Measurements from ENCODE around the gene RGS13. TPM values are rescaled to one million over a fixed set of nuclear protein-coding genes. Genes with fewer than 3 reads are reported as not detected.

RGS13 gene
- total RNA-seq, 4 donors from 2014 or later, result 0.77 to 1.9 (median 1.1) TPM; not detected in 1

DNA sequence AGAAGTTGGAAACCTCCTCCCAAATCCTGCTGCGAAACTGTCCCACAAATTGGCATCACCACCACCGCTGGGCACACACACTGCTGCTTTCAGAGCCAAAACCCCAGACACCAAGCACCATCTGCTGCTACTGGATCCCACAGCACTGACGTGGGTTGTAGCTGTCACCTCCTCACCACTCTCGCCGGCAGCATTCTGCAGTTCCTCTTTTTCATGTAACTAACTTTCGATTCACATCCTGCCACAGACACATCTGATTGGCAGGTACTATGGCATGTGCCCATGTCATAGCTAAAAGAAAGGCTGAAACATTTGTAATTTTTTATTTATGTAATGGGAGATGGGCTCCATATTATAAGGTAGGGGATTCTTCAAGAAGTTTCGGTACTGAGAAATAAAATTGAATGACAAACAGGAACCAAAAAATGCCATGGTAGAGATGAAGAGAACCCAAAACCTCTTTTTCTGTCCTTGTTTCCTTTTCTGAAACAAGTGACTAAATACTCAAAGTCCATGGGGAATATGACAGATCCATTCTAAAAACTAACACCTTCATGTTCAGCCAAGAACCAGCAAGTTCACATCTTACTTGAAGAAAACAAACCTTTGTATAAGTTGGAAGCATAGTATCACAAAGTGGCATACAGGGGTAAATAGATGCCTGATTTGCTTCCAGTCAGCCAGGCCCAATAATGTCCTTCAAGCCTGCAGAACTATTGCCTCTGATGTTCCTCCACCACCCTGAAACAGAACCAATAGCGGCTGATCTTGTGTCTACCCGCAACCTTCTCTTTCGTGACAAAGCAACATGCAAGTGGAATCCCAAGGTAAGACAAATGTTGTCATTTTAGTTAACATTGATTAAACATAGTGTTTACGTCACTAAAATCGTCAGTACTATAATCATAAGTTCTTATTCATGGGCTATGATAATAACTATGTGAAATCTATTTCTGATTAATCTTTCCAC lies 26.6 kb upstream of the RGS13 start:
- TF ChIP-seq POLR2AphosphoS5 (IDR thresholded peaks at IDR 0.05) (no peak), EP300 (IDR thresholded peaks at IDR 0.05) (no peak), POLR2A (IDR thresholded peaks at IDR 0.05) (no peak)
- TF ChIP-seq, protein P1, sequence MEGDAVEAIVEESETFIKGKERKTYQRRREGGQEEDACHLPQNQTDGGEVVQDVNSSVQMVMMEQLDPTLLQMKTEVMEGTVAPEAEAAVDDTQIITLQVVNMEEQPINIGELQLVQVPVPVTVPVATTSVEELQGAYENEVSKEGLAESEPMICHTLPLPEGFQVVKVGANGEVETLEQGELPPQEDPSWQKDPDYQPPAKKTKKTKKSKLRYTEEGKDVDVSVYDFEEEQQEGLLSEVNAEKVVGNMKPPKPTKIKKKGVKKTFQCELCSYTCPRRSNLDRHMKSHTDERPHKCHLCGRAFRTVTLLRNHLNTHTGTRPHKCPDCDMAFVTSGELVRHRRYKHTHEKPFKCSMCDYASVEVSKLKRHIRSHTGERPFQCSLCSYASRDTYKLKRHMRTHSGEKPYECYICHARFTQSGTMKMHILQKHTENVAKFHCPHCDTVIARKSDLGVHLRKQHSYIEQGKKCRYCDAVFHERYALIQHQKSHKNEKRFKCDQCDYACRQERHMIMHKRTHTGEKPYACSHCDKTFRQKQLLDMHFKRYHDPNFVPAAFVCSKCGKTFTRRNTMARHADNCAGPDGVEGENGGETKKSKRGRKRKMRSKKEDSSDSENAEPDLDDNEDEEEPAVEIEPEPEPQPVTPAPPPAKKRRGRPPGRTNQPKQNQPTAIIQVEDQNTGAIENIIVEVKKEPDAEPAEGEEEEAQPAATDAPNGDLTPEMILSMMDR (IDR thresholded peaks at IDR 0.05), result no peak
- peaks cover 0 to 27% (median 0%) of the 10 kb centered on the region in 3 donors for H3K4me1 ChIP-seq
- peak; percentile 78 for ATAC-seq
- 69 to 71% methylated on average over 11 to 12 of the region's 12 CpGs for WGBS, 2 donors (ENCODE audit: low coverage in 1 of 2)
- no peaks in the 10 kb centered on the region for H3K9me3 ChIP-seq
- no peak overlapping the region for H3K4me3 ChIP-seq
- no peaks in the 10 kb centered on the region for H3K36me3 ChIP-seq
- no peaks in the 10 kb centered on the region for H3K27me3 ChIP-seq
- peak overlapping the region in 2 of 4 donors; percentile 16 to 25 for H3K27ac ChIP-seq

DNA sequence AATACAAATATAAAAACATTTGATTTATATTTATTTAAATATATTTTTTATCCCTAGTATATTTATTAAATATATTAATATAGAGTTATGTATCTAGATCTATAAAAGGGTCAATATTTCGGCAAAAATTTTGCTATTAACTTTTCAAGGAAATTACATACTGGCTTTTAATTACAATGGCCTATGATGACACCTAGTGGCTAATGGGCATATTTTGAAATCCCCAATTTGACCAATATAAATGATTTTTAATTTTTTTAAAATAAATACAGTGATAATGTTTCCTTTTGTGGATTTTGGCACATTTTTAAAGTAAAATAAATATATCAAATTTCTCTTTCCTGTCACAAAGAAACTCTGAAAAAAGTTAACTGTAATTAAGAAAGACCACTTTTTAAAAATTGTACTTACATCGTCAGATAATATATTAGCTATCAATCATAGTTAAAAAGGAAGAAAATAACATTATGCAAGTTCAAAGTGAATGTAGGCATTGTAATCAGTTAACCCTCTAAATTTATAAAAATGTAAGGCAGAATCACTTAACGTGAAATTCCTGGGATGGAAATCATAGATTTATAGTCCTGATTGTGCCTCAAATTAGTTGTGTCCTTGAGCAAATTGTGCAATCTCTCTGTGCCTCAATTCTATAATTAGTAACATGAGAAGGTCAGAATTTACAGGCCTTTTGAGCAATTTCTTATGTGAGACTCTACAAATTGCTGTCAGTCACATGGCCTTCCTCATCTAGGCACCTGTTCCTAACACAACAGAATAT lies 25.6 kb upstream of the RGS13 start:
- TF ChIP-seq, protein P1 (IDR thresholded peaks at IDR 0.05), result peak; percentile 46 to 61 (median 58)
- no peak for TF ChIP-seq EP300 (IDR thresholded peaks at IDR 0.05)
- peaks cover 0 to 27% (median 0%) of the 10 kb centered on the region in 3 donors for H3K4me1 ChIP-seq
- H3K27me3 ChIP-seq, result no peaks in the 10 kb centered on the region
- no peak overlapping the region for H3K4me3 ChIP-seq
- no peaks in the 10 kb centered on the region for H3K9me3 ChIP-seq
- H3K36me3 ChIP-seq, result no peaks in the 10 kb centered on the region
- WGBS, 2 donors (ENCODE audit: low coverage in 1 of 2), result 44 to 46% methylated on average over 3 of the region's 3 CpGs
- H3K27ac ChIP-seq, result no peak overlapping the region
- no peak for ATAC-seq

DNA sequence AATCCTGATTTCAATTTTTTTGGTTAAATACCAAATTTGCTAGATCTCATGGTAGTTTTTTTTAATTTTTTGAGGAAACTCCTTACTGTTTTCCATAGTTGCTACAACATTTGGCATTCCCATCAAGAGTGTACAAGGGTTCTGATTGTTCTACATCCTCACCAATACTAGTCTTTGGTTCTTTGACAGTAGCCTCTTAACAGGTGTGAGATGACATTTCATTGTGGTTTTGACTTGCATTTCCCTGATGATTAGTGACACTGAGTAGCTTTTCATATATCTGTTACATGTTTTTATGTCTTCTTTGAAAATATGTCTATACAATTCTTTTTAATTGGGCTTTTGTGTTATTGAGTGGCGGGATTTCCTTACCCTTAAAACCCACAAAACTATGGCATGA lies 20.9 kb upstream of the RGS13 start:
- WGBS, 2 donors (ENCODE audit: low coverage in 1 of 2), result 91 to 100% methylated on average over 1 of the region's 1 CpG

DNA sequence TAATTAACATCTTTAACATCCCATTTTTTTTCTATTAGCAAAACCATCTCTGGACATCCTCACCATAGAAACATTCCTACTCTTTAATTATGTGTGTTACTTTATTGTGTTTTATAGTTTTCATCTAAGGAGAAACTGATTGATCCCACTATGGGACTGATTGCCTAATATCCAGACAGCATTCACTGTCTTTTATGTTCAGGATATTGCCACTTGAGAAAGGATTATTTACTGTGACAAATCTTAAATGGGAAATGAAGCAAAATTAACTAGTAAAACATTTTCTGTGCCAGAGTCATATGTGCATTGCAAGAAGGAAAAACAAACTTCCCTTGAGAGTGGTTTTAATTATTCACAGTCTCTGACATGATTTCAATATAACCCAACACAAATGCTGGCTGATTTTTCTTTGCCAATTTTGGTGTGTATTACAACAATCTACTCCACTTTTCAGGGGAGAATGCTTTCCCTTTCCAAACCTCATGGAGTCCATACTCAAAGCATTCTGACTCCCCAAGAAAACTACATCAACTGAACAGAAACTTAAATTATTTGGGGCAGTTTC lies 15.8 kb upstream of the RGS13 start:
- ATAC-seq, result no peak

More for the DNA sequence above, 20.9 kb upstream of the RGS13 start:
- Histone ChIP-seq H3K4me3 (no peak overlapping the region), H3K27me3 (no peaks in the 10 kb centered on the region), H3K36me3 (no peaks in the 10 kb centered on the region), H3K27ac (no peak overlapping the region), H3K4me1 (peaks cover 0 to 6% (median 0%) of the 10 kb centered on the region in 3 donors), H3K9me3 (no peaks in the 10 kb centered on the region)
- no peak for ATAC-seq
- no peak for TF ChIP-seq POLR2AphosphoS5 (IDR thresholded peaks at IDR 0.05)
- TF ChIP-seq, protein P1 (IDR thresholded peaks at IDR 0.05), result no peak
- TF ChIP-seq EP300 (IDR thresholded peaks at IDR 0.05), result no peak
- TF ChIP-seq POLR2A (IDR thresholded peaks at IDR 0.05), result no peak

More for the DNA sequence above, 15.8 kb upstream of the RGS13 start:
- H3K36me3 ChIP-seq, result no peaks in the 10 kb centered on the region
- H3K9me3 ChIP-seq, result no peaks in the 10 kb centered on the region
- no peak for TF ChIP-seq EP300 (IDR thresholded peaks at IDR 0.05)
- no peak for TF ChIP-seq POLR2A (IDR thresholded peaks at IDR 0.05)
- TF ChIP-seq POLR2AphosphoS5 (IDR thresholded peaks at IDR 0.05), result no peak
- TF ChIP-seq, protein P1 (IDR thresholded peaks at IDR 0.05), result no peak
- H3K27ac ChIP-seq, result no peak overlapping the region
- no peaks in the 10 kb centered on the region for H3K27me3 ChIP-seq
- H3K4me1 ChIP-seq, result no peaks in the 10 kb centered on the region
- H3K4me3 ChIP-seq, result no peak overlapping the region

Measured in gastroesophageal sphincter (tissue), 4 donors.